HG03432 (cell line): ENCODE data around the gene PPP1R9B.

Experiments used
- ATAC-seq: cut with Tn5 transposase; IDR thresholded peaks from one replicate; pipeline ENCODE4 v1.9.1; 2021; ENCODE audit warnings: mild to moderate bottlenecking, moderate library complexity; ENCODE audit not compliant: unreplicated experiment

The PPP1R9B gene

DNA sequence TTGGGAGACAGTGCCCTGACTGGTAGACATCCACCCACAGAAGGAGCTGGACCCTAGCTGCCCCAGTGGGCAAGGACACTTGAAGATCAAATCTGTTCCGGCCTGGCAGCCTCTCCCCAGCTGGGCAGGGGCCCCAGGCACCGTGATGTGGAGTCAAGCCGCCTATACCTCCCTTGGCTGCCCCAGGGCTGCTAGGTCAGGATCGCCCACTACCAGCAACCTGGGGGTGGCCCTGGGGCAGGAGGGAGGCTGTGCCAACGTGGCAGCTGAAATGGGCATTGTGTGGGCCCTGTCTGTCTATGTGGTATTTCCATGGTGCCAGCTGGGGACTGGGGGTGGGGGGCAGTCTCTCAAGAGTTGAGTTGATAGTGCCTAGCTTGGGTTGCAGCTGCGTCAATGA lies 54.4 kb downstream of the PPP1R9B start:
- no peak for ATAC-seq

DNA sequence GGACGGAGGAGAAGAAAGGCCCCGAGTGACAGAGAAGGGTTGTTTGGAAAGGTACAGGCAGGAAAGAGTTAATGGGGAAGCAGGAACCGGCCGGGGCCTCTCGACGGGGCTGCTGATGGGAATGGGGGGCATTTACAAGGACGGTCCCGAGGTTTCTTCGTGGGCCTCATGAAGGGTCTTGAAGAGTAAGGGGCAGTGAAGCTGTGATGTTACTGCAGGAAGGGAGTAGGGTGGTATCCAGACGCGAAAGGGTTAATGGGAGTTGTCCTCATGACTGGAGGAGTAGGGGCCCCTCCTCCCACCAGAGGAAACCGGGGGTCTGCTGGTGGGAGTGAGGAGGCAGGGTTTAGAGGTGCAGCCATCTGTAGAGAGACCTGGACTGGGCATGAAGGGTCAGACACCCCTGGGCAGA lies 54.8 kb downstream of the PPP1R9B start:
- ATAC-seq, result no peak

DNA sequence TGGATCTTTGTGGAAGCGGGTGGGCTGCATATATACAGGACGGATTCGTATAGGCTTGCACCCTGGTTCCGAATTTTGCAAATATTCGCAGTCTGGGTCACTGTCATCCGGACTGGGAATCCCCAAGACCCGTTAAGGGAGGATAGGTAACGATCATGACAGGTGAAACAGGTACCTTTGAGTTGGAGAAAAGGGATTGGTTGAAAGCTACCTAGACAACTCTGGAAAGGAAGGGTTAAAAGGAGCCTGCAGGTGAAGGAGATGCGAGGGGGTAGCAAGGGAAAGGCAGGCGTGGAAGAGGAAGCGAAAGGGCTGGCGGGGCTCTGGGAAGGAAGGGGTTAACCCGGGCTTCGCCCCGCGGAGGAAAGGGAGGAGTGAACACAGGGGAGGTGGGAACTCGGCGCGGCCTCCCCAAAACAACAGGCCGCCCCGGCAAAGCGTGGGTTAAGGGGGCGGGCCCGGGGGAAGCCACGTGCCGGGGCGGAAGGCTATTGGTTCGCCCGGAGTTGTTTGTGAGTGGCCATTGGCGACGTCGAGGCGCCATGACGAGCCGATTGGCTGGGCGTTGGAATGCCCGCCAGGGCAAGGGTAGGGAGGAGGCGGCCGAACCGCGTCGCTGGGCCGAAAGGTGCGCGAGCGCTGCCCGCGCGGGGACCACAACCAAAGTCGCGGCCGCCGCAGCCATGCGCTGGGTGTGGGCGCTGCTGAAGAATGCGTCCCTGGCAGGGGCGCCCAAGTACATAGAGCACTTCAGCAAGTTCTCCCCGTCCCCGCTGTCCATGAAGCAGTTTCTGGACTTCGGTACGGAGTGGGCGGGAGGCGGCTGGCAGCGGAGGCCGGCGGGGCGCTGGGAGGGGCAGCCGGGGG lies 55.5 kb downstream of the PPP1R9B start, which contains the start of gene PDK2:
Gene PDK2 (plus strand): TSS at position 599 of the 867 bp plus-strand sequence. CDS start 85 bp downstream, at position 684.
- peak; percentile 88 for ATAC-seq

DNA sequence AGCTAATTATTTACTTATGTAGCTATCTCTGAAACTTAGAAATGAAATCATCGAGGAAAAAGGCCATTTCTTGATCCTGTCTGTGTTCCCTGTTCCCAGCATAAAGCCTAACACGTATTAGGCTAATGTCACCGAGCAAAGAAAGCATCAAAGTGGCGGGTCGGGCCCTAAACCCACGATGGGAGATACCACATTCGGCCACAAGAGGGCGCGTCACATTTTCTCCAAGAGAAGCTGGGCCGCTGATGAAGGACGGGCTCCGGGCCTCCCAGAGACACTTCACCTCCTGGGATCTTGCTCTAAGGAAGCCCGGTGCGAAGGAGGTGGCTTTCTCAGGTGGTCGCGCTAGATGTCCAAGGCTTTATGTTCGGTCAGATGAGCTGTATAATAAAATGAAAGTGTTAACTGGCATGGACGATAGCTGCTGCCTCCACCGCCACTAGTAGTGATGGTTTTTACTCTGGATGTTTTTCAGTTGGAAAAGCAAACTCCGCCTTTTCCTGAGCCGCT lies 56.2 kb downstream of the PPP1R9B start:
- ATAC-seq, result peak; percentile 45

DNA sequence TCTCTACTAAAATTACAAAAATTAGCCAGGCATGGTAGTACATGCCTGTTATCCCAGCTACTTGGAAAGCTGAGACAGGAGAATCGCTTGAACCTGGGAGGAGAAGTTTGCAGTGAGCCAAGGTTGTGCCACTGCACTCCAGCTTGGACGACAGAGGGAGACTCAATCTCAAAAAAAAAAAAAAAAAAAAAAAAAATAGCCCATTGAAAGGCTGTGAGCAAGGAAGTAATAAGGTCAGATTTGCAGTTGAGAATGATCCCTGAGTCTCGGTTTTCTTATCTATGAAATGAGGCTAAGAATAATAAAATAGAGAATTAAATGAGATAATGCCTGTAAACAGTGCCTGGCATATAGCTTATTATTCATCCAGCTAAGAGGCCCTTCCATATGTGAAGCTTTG lies 56.7 kb downstream of the PPP1R9B start:
- ATAC-seq, result no peak

DNA sequence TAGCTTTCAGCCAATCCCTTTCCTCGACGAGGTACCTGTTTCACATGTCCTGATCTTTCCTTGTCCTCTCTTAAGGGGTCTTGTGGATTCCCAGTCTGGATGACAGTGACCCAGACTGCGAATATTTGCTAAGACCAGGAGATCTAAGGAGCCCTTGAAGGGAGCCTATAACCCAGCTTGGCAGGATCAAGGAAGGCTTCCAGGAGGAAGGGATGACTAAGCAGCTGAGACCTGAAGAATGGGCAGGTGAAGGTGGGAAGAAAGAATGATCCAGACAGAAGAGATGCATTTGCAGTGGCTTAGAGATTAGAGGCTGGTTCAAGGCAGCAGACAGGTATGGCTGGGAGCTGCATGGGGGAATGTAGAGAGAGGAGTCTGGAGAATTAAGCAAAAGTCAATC lies 57.2 kb downstream of the PPP1R9B start:
- no peak for ATAC-seq

DNA sequence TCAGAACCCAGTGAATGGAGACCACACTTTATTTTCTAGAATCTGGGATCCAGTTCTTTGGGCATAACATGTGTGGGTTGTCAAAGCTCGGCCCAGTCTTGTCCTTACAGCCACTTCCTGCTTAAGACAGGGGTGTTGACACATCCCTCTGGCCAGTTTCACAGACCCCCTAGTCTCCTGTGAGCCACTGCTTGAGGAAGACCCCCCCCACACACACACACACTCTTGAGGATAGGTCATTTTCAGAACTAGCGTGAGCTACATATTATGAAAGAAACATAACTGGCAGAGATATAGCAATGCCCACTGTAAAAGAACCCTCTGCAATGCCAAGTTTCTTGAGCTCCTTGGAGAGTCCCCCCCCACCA lies 58.6 kb downstream of the PPP1R9B start:
- ATAC-seq, result no peak

DNA sequence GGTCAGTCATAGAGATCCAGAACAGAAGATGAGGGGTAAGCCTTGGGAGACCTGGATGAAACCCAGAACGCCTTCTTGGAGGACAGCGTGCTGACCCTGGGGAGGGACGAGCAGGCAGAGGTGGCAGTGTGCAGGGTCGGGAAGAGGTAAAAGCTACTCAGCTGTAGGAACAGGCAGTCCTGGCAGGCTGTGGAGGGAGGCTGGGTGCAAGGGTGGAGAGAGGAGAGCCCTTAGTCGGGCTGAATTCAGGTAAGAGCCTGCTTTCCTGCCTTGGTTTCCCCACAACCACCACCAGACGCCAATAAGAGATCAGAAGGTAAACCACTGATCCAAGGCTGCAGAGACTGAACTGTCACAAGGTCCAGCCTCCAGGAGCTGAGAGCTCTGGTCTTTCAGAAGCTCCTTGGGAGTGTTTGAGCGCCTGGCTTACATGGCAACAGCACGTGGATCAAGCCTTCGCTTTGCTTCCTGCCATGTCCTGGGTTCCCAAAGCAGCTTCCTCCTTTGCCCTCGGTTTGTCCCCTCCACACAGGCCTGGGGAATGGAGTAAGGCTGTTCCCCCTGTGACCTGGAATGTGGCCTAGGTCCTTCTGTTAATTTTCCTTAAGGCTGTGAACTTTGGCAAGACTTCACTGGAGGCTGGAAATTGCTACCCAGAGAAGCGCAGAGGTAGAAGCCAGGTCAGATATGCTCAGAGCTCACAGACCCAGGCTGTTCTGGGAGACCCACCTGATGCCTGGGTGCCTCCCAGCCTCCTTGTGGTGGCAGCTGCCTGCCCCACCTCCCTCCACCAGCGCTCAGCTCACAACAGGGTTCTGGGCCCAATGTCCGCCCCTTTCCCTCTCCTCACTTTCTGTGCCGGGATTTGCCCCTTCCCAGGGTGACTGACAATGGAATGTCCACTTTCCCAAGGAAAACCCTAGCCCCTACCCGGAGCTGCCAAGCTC lies 59.2 kb downstream of the PPP1R9B start:
- ATAC-seq, result no peak

DNA sequence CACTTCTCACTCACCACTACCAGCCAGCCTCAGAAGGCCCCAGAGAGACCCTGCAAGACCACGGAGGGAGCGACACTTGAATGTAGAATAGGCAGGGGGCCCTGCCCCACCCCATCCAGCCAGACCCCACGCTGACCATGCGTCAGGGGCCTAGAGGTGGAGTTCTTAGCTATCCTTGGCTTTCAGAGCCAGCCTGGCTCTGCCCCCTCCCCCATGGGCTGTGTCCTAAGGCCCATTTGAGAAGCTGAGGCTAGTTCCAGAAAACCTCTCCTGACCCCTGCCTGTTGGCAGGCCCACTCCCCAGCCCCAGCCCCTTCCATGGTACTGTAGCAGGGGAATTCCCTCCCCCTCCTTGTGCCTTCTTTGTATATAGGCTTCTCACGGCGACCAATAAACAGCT lies 60.4 kb downstream of the PPP1R9B start:
- ATAC-seq, result no peak

DNA sequence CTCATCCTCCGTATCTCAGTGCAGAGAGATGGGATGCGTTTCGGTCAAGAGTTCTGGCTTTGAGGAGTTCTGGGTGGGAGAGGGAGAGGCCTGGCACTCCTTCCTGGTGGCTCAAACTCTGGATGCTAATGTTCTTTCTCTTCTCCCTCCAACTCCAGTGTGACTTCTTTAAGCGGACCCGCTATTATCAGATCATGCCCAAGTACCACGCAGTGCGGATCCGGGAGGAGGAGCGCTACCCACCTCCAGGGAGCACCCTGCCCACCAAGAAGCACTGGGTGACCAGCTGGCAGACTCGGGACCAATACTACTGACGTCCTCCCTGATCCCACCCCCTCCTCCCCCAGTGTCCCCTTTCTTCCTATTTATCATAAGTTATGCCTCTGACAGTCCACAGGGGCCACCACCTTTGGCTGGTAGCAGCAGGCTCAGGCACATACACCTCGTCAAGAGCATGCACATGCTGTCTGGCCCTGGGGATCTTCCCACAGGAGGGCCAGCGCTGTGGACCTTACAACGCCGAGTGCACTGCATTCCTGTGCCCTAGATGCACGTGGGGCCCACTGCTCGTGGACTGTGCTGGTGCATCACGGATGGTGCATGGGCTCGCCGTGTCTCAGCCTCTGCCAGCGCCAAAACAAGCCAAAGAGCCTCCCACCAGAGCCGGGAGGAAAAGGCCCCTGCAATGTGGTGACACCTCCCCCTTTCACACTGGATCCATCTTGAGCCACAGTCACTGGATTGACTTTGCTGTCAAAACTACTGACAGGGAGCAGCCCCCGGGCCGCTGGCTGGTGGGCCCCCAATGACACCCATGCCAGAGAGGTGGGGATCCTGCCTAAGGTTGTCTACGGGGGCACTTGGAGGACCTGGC lies 61.3 kb downstream of the PPP1R9B start:
- no peak for ATAC-seq

DNA sequence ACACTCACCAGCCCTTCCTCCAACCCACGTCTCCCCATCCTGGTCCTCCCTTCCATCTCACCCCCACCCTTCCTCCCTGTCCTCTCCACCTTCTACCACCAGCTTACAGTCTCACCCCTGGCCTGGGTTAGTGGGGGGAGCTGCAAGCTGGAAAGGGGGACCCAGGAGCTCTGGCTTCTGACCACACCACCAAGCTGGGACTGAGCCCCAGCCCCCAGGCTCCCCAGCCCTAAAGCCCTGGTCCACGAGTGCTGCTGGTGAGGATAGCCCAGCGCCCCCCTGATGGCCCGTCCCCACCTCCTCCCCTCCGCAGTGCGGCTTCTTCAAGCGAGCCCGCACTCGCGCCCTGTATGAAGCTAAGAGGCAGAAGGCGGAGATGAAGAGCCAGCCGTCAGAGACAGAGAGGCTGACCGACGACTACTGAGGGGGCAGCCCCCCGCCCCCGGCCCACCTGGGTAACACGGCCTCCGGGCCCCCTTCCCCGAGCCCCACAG lies 62.5 kb downstream of the PPP1R9B start:
- no peak for ATAC-seq

DNA sequence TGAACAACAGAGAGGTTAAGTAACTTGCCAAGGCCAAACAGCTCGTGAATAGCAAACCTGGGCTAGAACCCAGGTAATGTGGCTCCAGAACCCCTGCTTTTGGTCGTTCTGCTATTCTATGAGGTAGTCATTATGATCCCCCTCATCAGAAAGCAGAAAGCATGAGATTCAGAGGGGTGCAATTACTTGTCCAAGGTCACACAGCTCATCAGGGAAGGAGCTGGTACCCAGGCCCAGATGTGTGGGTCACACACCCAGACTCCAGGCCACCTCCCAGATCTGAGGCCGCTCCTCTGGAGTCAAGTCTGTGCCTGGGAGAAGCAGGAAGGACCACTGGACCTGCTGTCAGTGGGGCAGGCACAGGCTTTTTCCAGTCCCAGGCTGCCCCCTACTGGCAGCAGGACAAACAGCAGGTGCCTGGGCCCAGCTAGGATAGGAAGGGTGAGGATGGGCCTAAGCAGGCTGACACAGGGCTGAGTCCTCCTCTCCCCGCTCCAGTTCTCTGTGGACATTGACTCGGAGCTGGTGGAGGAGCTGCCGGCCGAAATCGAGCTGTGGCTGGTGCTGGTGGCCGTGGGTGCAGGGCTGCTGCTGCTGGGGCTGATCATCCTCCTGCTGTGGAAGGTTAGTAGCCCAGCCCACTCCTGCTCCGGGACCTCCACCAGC lies 63.1 kb downstream of the PPP1R9B start:
- ATAC-seq, result peak; percentile 57
